Endothelial cell of umbilical vein (primary cell): Measurements from ENCODE around the gene KLHL1. TPM values are rescaled to one million over a fixed set of nuclear protein-coding genes. Genes with fewer than 3 reads are reported as not detected.

ENCODE experiments used
- BruUV-seq: library from RNA; stranded (reverse); fragments of 400-500 nt; replicated peaks from 2 replicates; lab custom pipeline; 2021; lab: Mats Ljungman, UMichigan
- CTCF ChIA-PET: fragments of 300-600, 350-600 bp; sonication (Branson Sonifier 250); formaldehyde crosslinking; loops from one replicate; lab custom pipeline; 2021; ENCODE audit warnings: antibody characterized with exemption, inconsistent platforms; lab: Charles Lee
- POLR2A ChIA-PET: fragments of 300-600, 350-600 bp; sonication (Branson Sonifier 250); formaldehyde crosslinking; loops from one replicate; lab custom pipeline; 2021; ENCODE audit warnings: antibody characterized with exemption, inconsistent platforms; lab: Charles Lee
- DNase-seq: peaks from one replicate; pipeline ENCODE4 v3.0.0-alpha.2; 2011; ENCODE audit warnings: low read depth, low spot score
- FAIRE-seq: peaks from 2 replicates; lab custom pipeline; 2011; peaks lifted over from hg19 to GRCh38; lab: Jason Lieb, UNC
- H2AFZ ChIP-seq: 2 replicates; pipeline ENCODE4 v1.6.0; 2012; ENCODE audit warnings: low read depth, low read length, control low read depth, inconsistent platforms
- H3K27ac ChIP-seq: 2 replicates; pipeline ENCODE4 v1.5.1; 2011; ENCODE audit warnings: low read depth, mild to moderate bottlenecking, control low read depth, low read length, moderate library complexity; ENCODE audit not compliant: insufficient read depth
- H3K27me3 ChIP-seq, 2 experiments: 2 replicates each; pipeline versions ENCODE4 v1.6.0 to v1.6.1; 2011; ENCODE audit warnings: low read length in 2 of 2, mixed read lengths in 1 of 2; ENCODE audit not compliant: control insufficient read depth in 2 of 2, insufficient read depth in 2 of 2
- H3K36me3 ChIP-seq, 2 experiments: 2 replicates in 1 of 2; 3 replicates in 1 of 2; pipeline ENCODE4 v1.5.1; 2011; ENCODE audit warnings: low read length in 2 of 2, mild to moderate bottlenecking in 1 of 2, moderate library complexity in 1 of 2; ENCODE audit not compliant: control insufficient read depth in 2 of 2, insufficient read depth in 2 of 2; ENCODE audit errors: extremely low read depth in 1 of 2
- H3K4me1 ChIP-seq: 3 replicates; pipeline ENCODE4 v1.5.1; 2011; ENCODE audit warnings: mild to moderate bottlenecking, low read length; ENCODE audit not compliant: control insufficient read depth, insufficient read depth; ENCODE audit errors: extremely low read depth
- H3K4me2 ChIP-seq: 2 replicates; pipeline ENCODE4 v1.6.1; 2011; ENCODE audit warnings: low read length, control low read depth, mixed read lengths; ENCODE audit not compliant: insufficient read depth
- H3K4me3 ChIP-seq, 3 experiments: fragments of 200-600 bp in 1 of 3; sonication (generic), shearing (Covaris generic) in 1 of 3; replicated peaks in 1 of 3; 2 replicates each; pipeline ENCODE4 v1.5.1; 2011 to 2016; ENCODE audit warnings: control low read depth in 3 of 3, low read length in 3 of 3, mild to moderate bottlenecking in 2 of 3, inconsistent platforms in 1 of 3, low read depth in 1 of 3, moderate library complexity in 1 of 3; ENCODE audit not compliant: insufficient read depth in 1 of 3
- H3K79me2 ChIP-seq: 2 replicates; pipeline ENCODE4 v1.6.0; 2012; ENCODE audit warnings: low read length, inconsistent platforms; ENCODE audit not compliant: control insufficient read depth, insufficient read depth
- H3K9ac ChIP-seq: replicated peaks from 2 replicates; pipeline ENCODE3; 2011; ENCODE audit warnings: low read length, control low read depth; ENCODE audit not compliant: insufficient read depth; ENCODE audit errors: extremely low read depth
- H3K9me1 ChIP-seq: replicated peaks from 3 replicates; pipeline ENCODE4 v1.6.0; 2011; ENCODE audit warnings: mild to moderate bottlenecking, low read length; ENCODE audit not compliant: control insufficient read depth, insufficient read depth; ENCODE audit errors: extremely low read depth
- H3K9me3 ChIP-seq: replicated peaks from 2 replicates; pipeline ENCODE4 v1.5.1; 2012; ENCODE audit warnings: low read length, inconsistent platforms; ENCODE audit not compliant: control insufficient read depth, insufficient read depth
- H4K20me1 ChIP-seq: replicated peaks from 2 replicates; pipeline ENCODE3; 2011; ENCODE audit warnings: mild to moderate bottlenecking, low read length; ENCODE audit not compliant: control insufficient read depth, insufficient read depth; ENCODE audit errors: extremely low read depth
- EZH2 ChIP-seq: IDR thresholded peaks from 2 replicates; pipeline ENCODE4 v1.6.1; 2012; ENCODE audit warnings: borderline replicate concordance, low read depth, mild to moderate bottlenecking, moderate library complexity, low read length, inconsistent platforms; ENCODE audit not compliant: severe bottlenecking
- JUN ChIP-seq: IDR thresholded peaks from 2 replicates; pipeline ENCODE4 v1.6.1; 2011; ENCODE audit warnings: borderline replicate concordance, low read depth; ENCODE audit not compliant: insufficient read length, insufficient read depth
- MYC ChIP-seq: IDR thresholded peaks from one replicate; pipeline ENCODE4 v1.6.1; 2011; ENCODE audit warnings: mild to moderate bottlenecking, low read depth, low read length
- POLR2A ChIP-seq: IDR thresholded peaks from 2 replicates; pipeline ENCODE4 v1.6.1; 2012; ENCODE audit warnings: low read depth, mild to moderate bottlenecking, control low read depth, low read length
- POLR2AphosphoS5 ChIP-seq: IDR thresholded peaks from 2 replicates; pipeline ENCODE4 v1.6.1; 2012; ENCODE audit warnings: low read depth, mild to moderate bottlenecking, control low read depth, low read length, moderate library complexity; ENCODE audit not compliant: insufficient read depth
- dilution Hi-C: fragments of 300-500 bp; cut with MboI; formaldehyde crosslinking; loops from one replicate; pipeline ENCODE4 v1.15.0; 2019; ENCODE audit warnings: low sequenced_read_pairs; ENCODE audit not compliant: extremely low pct_ligation_motif_present
- intact Hi-C: fragments of 100-400 bp; cut with micrococcal nuclease; formaldehyde crosslinking; loops from one replicate; pipeline ENCODE4 v1.10.0; 2022
- polyA plus RNA-seq, 4 experiments: library from polyadenylated mRNA; depleted of rRNA in 3 of 4; stranded (reverse) in 3 of 4; unstranded in 1 of 4; fragments of >200 nt; gene quantifications; 2 replicates each; pipeline versions ENCODE4 v1.2.1 to v1.2.3, GENCODE V29; 2011 to 2012; ENCODE audit warnings: missing spikeins in 1 of 4
- total RNA-seq: library from RNA; stranded (reverse); gene quantifications from 2 replicates; pipeline ENCODE4 v1.2.3, GENCODE V29; 2021
- TF ChIP-seq, protein P1 (sequence below): IDR thresholded peaks from 2 replicates; pipeline ENCODE4 v1.6.1; 2011; ENCODE audit not compliant: insufficient read depth, insufficient read length

The KLHL1 gene
- total and polyA plus RNA-seq, 2 donors (not counting 3 experiments of a cell fraction or from before 2014, with no cell fraction given), result not detected

DNA sequence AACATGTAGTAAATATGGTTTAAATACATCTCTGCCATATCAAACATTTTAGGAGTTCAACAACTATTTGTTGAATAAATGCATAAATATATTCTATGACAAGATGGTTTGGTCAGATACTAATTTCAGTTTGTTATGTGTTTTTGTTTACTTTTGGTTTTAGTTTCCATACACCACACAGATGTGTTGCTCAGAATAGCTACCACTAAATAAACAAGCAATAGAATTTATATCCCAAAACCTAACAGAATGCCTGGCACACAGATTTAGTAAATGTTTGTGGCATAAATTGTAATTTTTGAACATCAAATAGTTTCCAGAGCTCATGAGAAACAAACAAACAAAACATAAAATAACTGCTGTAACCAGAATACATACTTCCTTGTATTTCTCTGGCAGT lies 127.5 kb downstream of the KLHL1 start:
- H3K4me1 ChIP-seq, result no peaks in the 10 kb centered on the region
- FAIRE-seq (no peak), DNase-seq (no peak)
- H3K9ac ChIP-seq, result no peak overlapping the region
- no peaks in the 10 kb centered on the region for H3K79me2 ChIP-seq
- no peak overlapping the region for H3K27ac ChIP-seq
- H3K9me3 ChIP-seq, result no peaks in the 10 kb centered on the region
- no peaks in the 10 kb centered on the region for H3K9me1 ChIP-seq
- H2AFZ ChIP-seq, result no peak overlapping the region
- no peak overlapping the region for H3K4me3 ChIP-seq
- dilution Hi-C loops (no loop called here), intact Hi-C loops (no loop called here)
- no peak overlapping the region for H3K4me2 ChIP-seq
- BruUV-seq, result no TSS peak
- ChIA-PET POLR2A (no interaction called here), CTCF (no interaction called here)
- no peaks in the 10 kb centered on the region for H3K27me3 ChIP-seq
- no peaks in the 10 kb centered on the region for H3K36me3 ChIP-seq
- no peaks in the 10 kb centered on the region for H4K20me1 ChIP-seq
- TF ChIP-seq POLR2A, result no peak
- TF ChIP-seq, protein P1, sequence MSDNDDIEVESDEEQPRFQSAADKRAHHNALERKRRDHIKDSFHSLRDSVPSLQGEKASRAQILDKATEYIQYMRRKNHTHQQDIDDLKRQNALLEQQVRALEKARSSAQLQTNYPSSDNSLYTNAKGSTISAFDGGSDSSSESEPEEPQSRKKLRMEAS, result no peak
- no peak for TF ChIP-seq POLR2AphosphoS5
- TF ChIP-seq JUN, result no peak
- TF ChIP-seq EZH2, result no peak

DNA sequence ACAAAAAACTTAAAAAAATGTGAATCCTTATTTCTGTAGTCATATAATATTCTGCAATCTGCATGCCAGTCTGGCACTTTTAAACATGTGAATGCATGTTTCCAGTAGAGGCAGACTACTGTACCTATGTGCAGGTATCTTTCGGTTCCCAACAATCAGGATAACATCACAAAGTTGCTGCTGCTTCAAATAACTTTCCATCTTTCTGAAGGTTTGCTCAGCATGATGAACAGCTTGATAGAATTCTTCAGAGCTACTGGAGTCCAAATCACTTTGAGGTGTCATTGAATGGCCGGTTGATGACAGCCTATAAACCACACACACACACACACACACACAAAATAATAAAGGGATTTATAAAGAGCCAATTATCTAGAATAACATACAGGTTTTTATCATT lies 132.8 kb downstream of the KLHL1 start:
- dilution Hi-C loops (no loop called here), intact Hi-C loops (no loop called here)
- Histone ChIP-seq H3K36me3 (no peaks in the 10 kb centered on the region), H2AFZ (no peak overlapping the region), H3K79me2 (no peaks in the 10 kb centered on the region), H3K27me3 (no peaks in the 10 kb centered on the region), H3K9me1 (no peaks in the 10 kb centered on the region), H3K4me1 (peaks cover 10% of the 10 kb centered on the region), H3K4me3 (no peak overlapping the region), H3K27ac (no peak overlapping the region), H4K20me1 (no peaks in the 10 kb centered on the region), H3K9me3 (no peaks in the 10 kb centered on the region), H3K9ac (no peak overlapping the region), H3K4me2 (no peak overlapping the region)
- CTCF ChIA-PET, result no interaction called here
- POLR2A ChIA-PET, result no interaction called here
- DNase-seq, result no peak
- TF ChIP-seq JUN (no peak), MYC (no peak), POLR2A (no peak)
- FAIRE-seq, result no peak
- no TSS peak for BruUV-seq
